ENCODE data around the gene ADIPOQ.

ADIPOQ gene

DNA sequence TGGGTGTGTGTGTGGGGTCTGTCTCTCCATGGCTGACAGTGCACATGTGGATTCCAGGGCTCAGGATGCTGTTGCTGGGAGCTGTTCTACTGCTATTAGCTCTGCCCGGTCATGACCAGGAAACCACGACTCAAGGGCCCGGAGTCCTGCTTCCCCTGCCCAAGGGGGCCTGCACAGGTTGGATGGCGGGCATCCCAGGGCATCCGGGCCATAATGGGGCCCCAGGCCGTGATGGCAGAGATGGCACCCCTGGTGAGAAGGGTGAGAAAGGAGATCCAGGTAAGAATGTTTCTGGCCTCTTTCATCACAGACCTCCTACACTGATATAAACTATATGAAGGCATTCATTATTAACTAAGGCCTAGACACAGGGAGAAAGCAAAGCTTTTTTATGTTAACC, 10.5 kb downstream of the ADIPOQ start:
- Histone ChIP-seq H3K79me2 (ENCODE audit: control insufficient read depth, insufficient read depth, low read length, poor library complexity) (no peaks in the 10 kb centered on the region), H3K4me1 (ENCODE audit: control insufficient read depth in 1 of 2, insufficient read depth in 2 of 2, low read length in 2 of 2) (no peaks in the 10 kb centered on the region), H3K79me1 (ENCODE audit: low read length) (no peaks in the 10 kb centered on the region), H3K27me3 (ENCODE audit: insufficient read depth, low read length) (no peaks in the 10 kb centered on the region), H4K8ac (ENCODE audit: low read depth, low read length) (no peak overlapping the region), H3K4ac (ENCODE audit: low read depth, low read length) (no peak overlapping the region), H3K36me3 (ENCODE audit: control insufficient read depth in 1 of 2, insufficient read depth in 2 of 2, low read length in 2 of 2) (no peaks in the 10 kb centered on the region), H4K12ac (ENCODE audit: low read depth, low read length) (no peak overlapping the region), H2AFZ (ENCODE audit: insufficient read depth, low read length, poor library complexity) (no peak overlapping the region), H3K23ac (ENCODE audit: low read length) (no peak overlapping the region), H4K91ac (ENCODE audit: low read depth, low read length) (no peak overlapping the region), H3K9me3 (ENCODE audit: insufficient read depth, low read depth, low read length) (no peaks in the 10 kb centered on the region), H3K18ac (ENCODE audit: low read length) (no peak overlapping the region), H2BK12ac (ENCODE audit: low read length) (no peak overlapping the region), H3K4me3 (ENCODE audit: low read depth, low read length) (no peak overlapping the region), H3K14ac (ENCODE audit: low read length) (no peak overlapping the region), H2BK120ac (ENCODE audit: insufficient read depth, low read length, poor library complexity) (no peak overlapping the region), H3K9ac (ENCODE audit: low read length) (no peak overlapping the region), H2BK5ac (ENCODE audit: low read depth, low read length, poor library complexity) (no peak overlapping the region), H2AK5ac (ENCODE audit: low read length) (no peak overlapping the region), H3K27ac (ENCODE audit: low read depth, low read length) (no peak overlapping the region), H3K4me2 (ENCODE audit: low read length) (no peak overlapping the region)
- DNase-seq = no peak
- no CpG with 5 or more reads among the region's 6 CpGs for WGBS (ENCODE audit: extremely low coverage, insufficient coverage, insufficient read length)

DNA sequence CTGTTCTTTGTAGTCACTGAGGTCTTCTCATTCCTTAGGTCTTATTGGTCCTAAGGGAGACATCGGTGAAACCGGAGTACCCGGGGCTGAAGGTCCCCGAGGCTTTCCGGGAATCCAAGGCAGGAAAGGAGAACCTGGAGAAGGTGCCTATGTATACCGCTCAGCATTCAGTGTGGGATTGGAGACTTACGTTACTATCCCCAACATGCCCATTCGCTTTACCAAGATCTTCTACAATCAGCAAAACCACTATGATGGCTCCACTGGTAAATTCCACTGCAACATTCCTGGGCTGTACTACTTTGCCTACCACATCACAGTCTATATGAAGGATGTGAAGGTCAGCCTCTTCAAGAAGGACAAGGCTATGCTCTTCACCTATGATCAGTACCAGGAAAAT, 11.6 kb downstream of the ADIPOQ start:
- Histone ChIP-seq H3K27ac (ENCODE audit: low read depth, low read length) (no peak overlapping the region), H2BK12ac (ENCODE audit: low read length) (no peak overlapping the region), H3K4me1 (ENCODE audit: control insufficient read depth in 1 of 2, insufficient read depth in 2 of 2, low read length in 2 of 2) (no peaks in the 10 kb centered on the region), H2AFZ (ENCODE audit: insufficient read depth, low read length, poor library complexity) (no peak overlapping the region), H3K4me2 (ENCODE audit: low read length) (no peak overlapping the region), H4K91ac (ENCODE audit: low read depth, low read length) (no peak overlapping the region), H3K4me3 (ENCODE audit: low read depth, low read length) (no peak overlapping the region), H3K4ac (ENCODE audit: low read depth, low read length) (no peak overlapping the region), H2AK5ac (ENCODE audit: low read length) (no peak overlapping the region), H3K23ac (ENCODE audit: low read length) (no peak overlapping the region), H3K36me3 (ENCODE audit: control insufficient read depth in 1 of 2, insufficient read depth in 2 of 2, low read length in 2 of 2) (no peaks in the 10 kb centered on the region), H3K9me3 (ENCODE audit: insufficient read depth, low read depth, low read length) (no peaks in the 10 kb centered on the region), H3K14ac (ENCODE audit: low read length) (no peak overlapping the region), H3K18ac (ENCODE audit: low read length) (no peak overlapping the region), H2BK120ac (ENCODE audit: insufficient read depth, low read length, poor library complexity) (no peak overlapping the region), H4K12ac (ENCODE audit: low read depth, low read length) (no peak overlapping the region), H3K27me3 (ENCODE audit: insufficient read depth, low read length) (no peaks in the 10 kb centered on the region), H3K9ac (ENCODE audit: low read length) (no peak overlapping the region), H4K8ac (ENCODE audit: low read depth, low read length) (no peak overlapping the region), H2BK5ac (ENCODE audit: low read depth, low read length, poor library complexity) (no peak overlapping the region), H3K79me1 (ENCODE audit: low read length) (no peaks in the 10 kb centered on the region), H3K79me2 (ENCODE audit: control insufficient read depth, insufficient read depth, low read length, poor library complexity) (no peaks in the 10 kb centered on the region)
- WGBS (ENCODE audit: extremely low coverage, insufficient coverage, insufficient read length) = no CpG with 5 or more reads among the region's 8 CpGs
- no peak for DNase-seq

DNA sequence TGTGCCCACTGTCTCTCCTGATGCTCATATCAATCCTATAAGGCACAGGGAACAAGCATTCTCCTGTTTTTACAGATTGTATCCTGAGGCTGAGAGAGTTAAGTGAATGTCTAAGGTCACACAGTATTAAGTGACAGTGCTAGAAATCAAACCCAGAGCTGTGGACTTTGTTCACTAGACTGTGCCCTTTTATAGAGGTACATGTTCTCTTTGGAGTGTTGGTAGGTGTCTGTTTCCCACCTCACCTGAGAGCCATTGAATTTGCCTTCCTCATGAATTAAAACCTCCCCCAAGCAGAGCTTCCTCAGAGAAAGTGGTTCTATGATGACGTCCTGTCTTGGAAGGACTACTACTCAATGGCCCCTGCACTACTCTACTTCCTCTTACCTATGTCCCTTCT, 12.4 kb downstream of the ADIPOQ start:
- Histone ChIP-seq H3K4ac (ENCODE audit: low read depth, low read length) (no peak overlapping the region), H4K91ac (ENCODE audit: low read depth, low read length) (no peak overlapping the region), H4K8ac (ENCODE audit: low read depth, low read length) (no peak overlapping the region), H3K23ac (ENCODE audit: low read length) (no peak overlapping the region), H3K9ac (ENCODE audit: low read length) (no peak overlapping the region), H3K36me3 (ENCODE audit: control insufficient read depth in 1 of 2, insufficient read depth in 2 of 2, low read length in 2 of 2) (no peaks in the 10 kb centered on the region), H4K12ac (ENCODE audit: low read depth, low read length) (no peak overlapping the region), H2BK5ac (ENCODE audit: low read depth, low read length, poor library complexity) (no peak overlapping the region), H3K27ac (ENCODE audit: low read depth, low read length) (no peak overlapping the region), H3K14ac (ENCODE audit: low read length) (no peak overlapping the region), H3K27me3 (ENCODE audit: insufficient read depth, low read length) (no peaks in the 10 kb centered on the region), H3K79me1 (ENCODE audit: low read length) (no peaks in the 10 kb centered on the region), H2AFZ (ENCODE audit: insufficient read depth, low read length, poor library complexity) (no peak overlapping the region), H3K4me3 (ENCODE audit: low read depth, low read length) (no peak overlapping the region), H3K4me1 (ENCODE audit: control insufficient read depth in 1 of 2, insufficient read depth in 2 of 2, low read length in 2 of 2) (no peaks in the 10 kb centered on the region), H3K4me2 (ENCODE audit: low read length) (no peak overlapping the region), H2BK12ac (ENCODE audit: low read length) (no peak overlapping the region), H2BK120ac (ENCODE audit: insufficient read depth, low read length, poor library complexity) (no peak overlapping the region), H3K18ac (ENCODE audit: low read length) (no peak overlapping the region), H3K79me2 (ENCODE audit: control insufficient read depth, insufficient read depth, low read length, poor library complexity) (no peaks in the 10 kb centered on the region), H2AK5ac (ENCODE audit: low read length) (no peak overlapping the region), H3K9me3 (ENCODE audit: insufficient read depth, low read depth, low read length) (no peaks in the 10 kb centered on the region)
- DNase-seq = no peak
- WGBS (ENCODE audit: extremely low coverage, insufficient coverage, insufficient read length) = no CpG with 5 or more reads among the region's 1 CpG

DNA sequence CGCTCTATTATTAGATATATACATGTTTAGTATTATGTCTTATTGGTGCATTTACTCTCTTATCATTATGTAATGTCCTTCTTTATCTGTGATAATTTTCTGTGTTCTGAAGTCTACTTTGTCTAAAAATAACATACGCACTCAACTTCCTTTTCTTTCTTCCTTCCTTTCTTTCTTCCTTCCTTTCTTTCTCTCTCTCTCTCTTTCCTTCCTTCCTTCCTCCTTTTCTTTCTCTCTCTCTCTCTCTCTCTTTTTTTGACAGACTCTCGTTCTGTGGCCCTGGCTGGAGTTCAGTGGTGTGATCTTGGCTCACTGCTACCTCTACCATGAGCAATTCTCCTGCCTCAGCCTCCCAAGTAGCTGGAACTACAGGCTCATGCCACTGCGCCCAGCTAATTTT, 15.2 kb downstream of the ADIPOQ start:
- H3K9me3 ChIP-seq (ENCODE audit: insufficient read depth, low read depth, low read length) = no peaks in the 10 kb centered on the region
- no peak overlapping the region for H3K9ac ChIP-seq (ENCODE audit: low read length)
- H3K14ac ChIP-seq (ENCODE audit: low read length) = no peak overlapping the region
- no peak overlapping the region for H3K4me3 ChIP-seq (ENCODE audit: low read depth, low read length)
- no peak overlapping the region for H3K23ac ChIP-seq (ENCODE audit: low read length)
- no peak overlapping the region for H2BK12ac ChIP-seq (ENCODE audit: low read length)
- no peak overlapping the region for H3K18ac ChIP-seq (ENCODE audit: low read length)
- H3K79me2 ChIP-seq (ENCODE audit: control insufficient read depth, insufficient read depth, low read length, poor library complexity) = no peaks in the 10 kb centered on the region
- H4K91ac ChIP-seq (ENCODE audit: low read depth, low read length) = no peak overlapping the region
- H3K4me2 ChIP-seq (ENCODE audit: low read length) = no peak overlapping the region
- no peak overlapping the region for H3K27ac ChIP-seq (ENCODE audit: low read depth, low read length)
- no peaks in the 10 kb centered on the region for H3K36me3 ChIP-seq (ENCODE audit: control insufficient read depth in 1 of 2, insufficient read depth in 2 of 2, low read length in 2 of 2)
- H3K27me3 ChIP-seq (ENCODE audit: insufficient read depth, low read length) = no peaks in the 10 kb centered on the region
- no peak overlapping the region for H4K8ac ChIP-seq (ENCODE audit: low read depth, low read length)
- whole genome bisulfite sequencing (ENCODE audit: extremely low coverage, insufficient coverage, insufficient read length) = 100% methylated on average over 1 of the region's 4 CpGs
- no peaks in the 10 kb centered on the region for H3K79me1 ChIP-seq (ENCODE audit: low read length)
- no peak overlapping the region for H2AK5ac ChIP-seq (ENCODE audit: low read length)
- H4K12ac ChIP-seq (ENCODE audit: low read depth, low read length) = no peak overlapping the region
- no peak overlapping the region for H2BK5ac ChIP-seq (ENCODE audit: low read depth, low read length, poor library complexity)
- no peak overlapping the region for H2AFZ ChIP-seq (ENCODE audit: insufficient read depth, low read length, poor library complexity)
- no peak overlapping the region for H2BK120ac ChIP-seq (ENCODE audit: insufficient read depth, low read length, poor library complexity)
- H3K4ac ChIP-seq (ENCODE audit: low read depth, low read length) = no peak overlapping the region
- no peak for DNase-seq
- H3K4me1 ChIP-seq (ENCODE audit: control insufficient read depth in 1 of 2, insufficient read depth in 2 of 2, low read length in 2 of 2) = no peaks in the 10 kb centered on the region
